Natural killer cell (primary cell): Measurements from ENCODE around the gene TAF3. TPM values are rescaled to one million over a fixed set of nuclear protein-coding genes. Genes with fewer than 3 reads are reported as not detected.

Experiments used
- ATAC-seq, 3 donors: fragments of 150-1000 bp in 2 of 3; fragments of 200-7000 bp in 1 of 3; cut with Tn5 transposase; 1 replicate in 1 of 3; 2 replicates in 2 of 3; pipeline ENCODE4 v1.10.0; 2021; ENCODE audit warnings: mild to moderate bottlenecking in 2 of 3, moderate library complexity in 2 of 3
- DNase-seq, 2 donors: peaks; one replicate each; pipeline versions ENCODE4 v3.0.0 to v3.0.0-alpha.2; 2013 to 2021; ENCODE audit warnings: mixed read lengths in 1 of 2
- H3K27ac ChIP-seq: one replicate; pipeline ENCODE4 v1.5.1; 2013; ENCODE audit warnings: mild to moderate bottlenecking, low read length
- H3K27me3 ChIP-seq: one replicate; pipeline ENCODE4 v1.6.1; 2013; ENCODE audit warnings: low read length; ENCODE audit not compliant: control insufficient read depth, insufficient read depth
- H3K36me3 ChIP-seq: one replicate; pipeline ENCODE4 v1.6.1; 2013; ENCODE audit warnings: low read length; ENCODE audit not compliant: control insufficient read depth, insufficient read depth
- H3K4me1 ChIP-seq: one replicate; pipeline ENCODE4 v1.6.1; 2013; ENCODE audit warnings: low read length; ENCODE audit not compliant: control insufficient read depth, insufficient read depth
- H3K4me3 ChIP-seq: one replicate; pipeline ENCODE4 v1.5.1; 2013; ENCODE audit warnings: low read length
- H3K9me3 ChIP-seq: one replicate; pipeline ENCODE4 v1.6.1; 2013; ENCODE audit warnings: low read length; ENCODE audit not compliant: control insufficient read depth, insufficient read depth
- H3K27ac Mint-ChIP-seq, 2 donors: one replicate each; pipeline ENCODE4 v1.8.0; 2022; ENCODE audit warnings: mild to moderate bottlenecking in 2 of 2, mixed read lengths in 2 of 2, moderate library complexity in 1 of 2
- H3K27me3 Mint-ChIP-seq, 2 donors: one replicate each; pipeline ENCODE4 v1.8.0; 2022; ENCODE audit warnings: low read depth in 2 of 2, mixed read lengths in 2 of 2
- H3K36me3 Mint-ChIP-seq: one replicate; pipeline ENCODE4 v1.8.0; 2022; ENCODE audit warnings: mixed read lengths
- H3K4me1 Mint-ChIP-seq, 2 donors: one replicate each; pipeline ENCODE4 v1.8.0; 2022; ENCODE audit warnings: mixed read lengths in 2 of 2
- H3K4me3 Mint-ChIP-seq: one replicate; pipeline ENCODE4 v1.8.0; 2022; ENCODE audit warnings: mild to moderate bottlenecking, moderate library complexity, mixed read lengths
- H3K9me3 Mint-ChIP-seq, 2 donors: one replicate each; pipeline ENCODE4 v1.8.0; 2022; ENCODE audit warnings: mixed read lengths in 2 of 2
- WGBS: methylation state at CpG from one replicate; pipeline ENCODE4 v1.1.7; 2013; ENCODE audit warnings: missing lambda C conversion rate; ENCODE audit not compliant: insufficient coverage; 5-methylcytosine and 5-hydroxymethylcytosine counted together
- intact Hi-C: fragments of 100-400 bp; cut with micrococcal nuclease; formaldehyde crosslinking; loops from one replicate; pipeline ENCODE4 v1.14.2; 2022
- total RNA-seq, 4 donors: library from RNA; stranded (reverse); fragments of 120-200 nt in 1 of 4; gene quantifications; one replicate each; pipeline versions ENCODE4 v1.2.3 to v1.2.4, GENCODE V29; 2013 to 2022
- TF ChIP-seq, protein P1 (sequence below): fragments of 200-600 bp; IDR thresholded peaks from one replicate; pipeline ENCODE4 v1.8.0; 2022; ENCODE audit warnings: antibody characterized with exemption

Gene TAF3
- total RNA-seq, 3 donors from 2014 or later (not counting 1 experiment from before 2014, with no cell fraction given): 14.5 to 17.0 (median 15.6) TPM

DNA sequence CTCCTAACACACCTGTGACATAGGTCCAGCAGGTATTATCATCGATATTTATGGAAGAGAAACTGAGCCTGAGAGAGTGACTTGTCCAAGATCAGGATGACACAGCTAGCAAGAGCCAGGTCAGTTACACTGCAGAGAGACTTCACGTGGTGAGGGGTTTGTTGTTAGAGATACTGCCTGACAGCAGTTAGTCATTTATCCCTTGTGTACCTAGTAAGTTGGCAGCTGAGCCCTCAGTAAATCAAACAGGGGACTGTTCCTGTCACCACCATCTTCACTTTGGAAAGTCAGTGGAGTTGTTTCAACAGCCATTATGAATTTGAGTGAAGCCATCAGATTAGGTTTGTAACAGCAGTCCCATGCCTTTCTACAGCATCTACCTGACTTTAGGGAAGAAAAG lies 148.7 kb downstream of the TAF3 start:
- Histone ChIP-seq H3K4me3 (no peak overlapping the region), H3K27ac (no peak overlapping the region), H3K4me1 (no peaks in the 10 kb centered on the region), H3K36me3 (peaks cover 14% of the 10 kb centered on the region), H3K27me3 (no peaks in the 10 kb centered on the region), H3K9me3 (no peaks in the 10 kb centered on the region)
- 98% methylated on average over 2 of the region's 2 CpGs for WGBS
- Mint-ChIP-seq H3K27ac (no peak overlapping the region), H3K4me3 (no peak overlapping the region), H3K36me3 (peaks cover 11% of the 10 kb centered on the region), H3K9me3 (no peaks in the 10 kb centered on the region), H3K4me1 (peaks cover 5 to 7% of the 10 kb centered on the region in 2 donors), H3K27me3 (no peaks in the 10 kb centered on the region)
- DNase-seq (no peak), ATAC-seq (no peak)
- intact Hi-C loops: no loop called here
- TF ChIP-seq, protein P1, sequence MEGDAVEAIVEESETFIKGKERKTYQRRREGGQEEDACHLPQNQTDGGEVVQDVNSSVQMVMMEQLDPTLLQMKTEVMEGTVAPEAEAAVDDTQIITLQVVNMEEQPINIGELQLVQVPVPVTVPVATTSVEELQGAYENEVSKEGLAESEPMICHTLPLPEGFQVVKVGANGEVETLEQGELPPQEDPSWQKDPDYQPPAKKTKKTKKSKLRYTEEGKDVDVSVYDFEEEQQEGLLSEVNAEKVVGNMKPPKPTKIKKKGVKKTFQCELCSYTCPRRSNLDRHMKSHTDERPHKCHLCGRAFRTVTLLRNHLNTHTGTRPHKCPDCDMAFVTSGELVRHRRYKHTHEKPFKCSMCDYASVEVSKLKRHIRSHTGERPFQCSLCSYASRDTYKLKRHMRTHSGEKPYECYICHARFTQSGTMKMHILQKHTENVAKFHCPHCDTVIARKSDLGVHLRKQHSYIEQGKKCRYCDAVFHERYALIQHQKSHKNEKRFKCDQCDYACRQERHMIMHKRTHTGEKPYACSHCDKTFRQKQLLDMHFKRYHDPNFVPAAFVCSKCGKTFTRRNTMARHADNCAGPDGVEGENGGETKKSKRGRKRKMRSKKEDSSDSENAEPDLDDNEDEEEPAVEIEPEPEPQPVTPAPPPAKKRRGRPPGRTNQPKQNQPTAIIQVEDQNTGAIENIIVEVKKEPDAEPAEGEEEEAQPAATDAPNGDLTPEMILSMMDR: no peak

DNA sequence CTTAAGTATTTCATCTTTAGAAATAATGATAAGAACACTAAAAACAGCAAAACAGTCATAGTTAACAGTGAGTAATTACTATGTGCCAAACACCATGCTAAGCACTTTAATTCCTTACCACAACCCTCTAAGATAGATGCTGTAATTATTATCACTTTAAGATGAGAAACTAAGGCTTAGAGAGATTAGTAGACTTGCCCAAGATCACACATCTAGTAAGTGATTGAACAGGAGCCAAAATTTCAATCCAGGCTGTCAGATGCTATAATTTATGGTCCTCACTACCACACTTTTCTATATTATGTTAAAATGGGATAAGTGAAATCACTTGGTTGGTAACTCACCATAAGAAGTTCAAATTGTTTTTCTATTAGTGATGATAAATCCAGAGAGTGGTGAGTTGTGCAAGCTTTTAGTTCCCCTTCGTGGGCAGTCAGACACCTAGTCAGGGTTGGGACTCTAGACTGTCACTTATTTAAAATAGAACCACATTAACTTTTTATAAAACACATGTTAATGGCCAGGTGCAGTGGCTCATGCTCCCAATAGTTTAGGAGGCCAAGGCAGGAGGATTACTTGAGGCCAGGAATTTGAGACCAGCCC lies 150.3 kb downstream of the TAF3 start:
- ATAC-seq (no peak), DNase-seq (no peak)
- H3K27me3 Mint-ChIP-seq: no peaks in the 10 kb centered on the region
- H3K9me3 Mint-ChIP-seq: no peaks in the 10 kb centered on the region
- intact Hi-C loops: no loop called here
- H3K4me3 Mint-ChIP-seq: no peak overlapping the region
- Histone ChIP-seq H3K4me1 (no peaks in the 10 kb centered on the region), H3K36me3 (peaks cover 14% of the 10 kb centered on the region), H3K4me3 (no peak overlapping the region), H3K27ac (no peak overlapping the region), H3K27me3 (no peaks in the 10 kb centered on the region), H3K9me3 (no peaks in the 10 kb centered on the region)
- no CpG with 5 or more reads among the region's 1 CpG for WGBS
- H3K4me1 Mint-ChIP-seq: peaks cover 5 to 7% of the 10 kb centered on the region in 2 donors
- TF ChIP-seq, protein P1: no peak
- no peak overlapping the region for H3K27ac Mint-ChIP-seq
- H3K36me3 Mint-ChIP-seq: peaks cover 11% of the 10 kb centered on the region

DNA sequence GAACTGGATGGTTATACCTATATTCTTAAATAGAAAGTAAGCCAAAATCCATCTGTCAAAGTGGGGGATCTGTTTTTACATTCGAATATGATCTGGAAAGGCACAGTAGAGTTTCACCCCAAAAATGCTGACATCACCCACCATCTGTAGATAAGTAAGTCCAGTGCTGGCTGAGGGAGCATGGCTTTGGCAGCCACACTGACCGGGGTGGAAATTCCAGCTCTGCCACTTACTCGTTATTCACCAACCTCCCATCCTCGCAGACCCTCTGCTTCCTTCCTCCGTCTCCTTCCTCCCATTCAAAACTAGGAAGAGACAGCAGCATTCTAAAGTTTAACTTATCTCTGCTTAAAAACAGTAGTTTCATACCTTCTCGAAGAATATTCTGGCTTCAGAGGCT lies 151.3 kb downstream of the TAF3 start:
- Mint-ChIP-seq H3K4me1 (peaks cover 5 to 7% of the 10 kb centered on the region in 2 donors), H3K36me3 (peaks cover 3% of the 10 kb centered on the region), H3K27ac (no peak overlapping the region), H3K9me3 (no peaks in the 10 kb centered on the region), H3K27me3 (no peaks in the 10 kb centered on the region), H3K4me3 (no peak overlapping the region)
- Histone ChIP-seq H3K36me3 (peaks cover 7% of the 10 kb centered on the region), H3K27ac (no peak overlapping the region), H3K27me3 (no peaks in the 10 kb centered on the region), H3K9me3 (no peaks in the 10 kb centered on the region), H3K4me1 (no peaks in the 10 kb centered on the region), H3K4me3 (no peak overlapping the region)
- intact Hi-C loops: no loop called here
- ATAC-seq: no peak
- no peak for DNase-seq
- TF ChIP-seq, protein P1: no peak
- WGBS: 91% methylated on average over 4 of the region's 6 CpGs

- Histone ChIP-seq H3K4me3 (no peak overlapping the region), H3K27ac (no peak overlapping the region), H3K4me1 (no peaks in the 10 kb centered on the region), H3K27me3 (no peaks in the 10 kb centered on the region), H3K36me3 (peaks cover 5% of the 10 kb centered on the region), H3K9me3 (no peaks in the 10 kb centered on the region)
- DNase-seq: no peak
- Mint-ChIP-seq H3K4me3 (no peak overlapping the region), H3K36me3 (no peaks in the 10 kb centered on the region), H3K27me3 (no peaks in the 10 kb centered on the region), H3K9me3 (no peaks in the 10 kb centered on the region), H3K4me1 (peaks cover 7 to 10% of the 10 kb centered on the region in 2 donors), H3K27ac (no peak overlapping the region)
- intact Hi-C loops: no loop called here
- no peak for ATAC-seq
- TF ChIP-seq, protein P1: no peak
- 100% methylated on average over 1 of the region's 3 CpGs for WGBS
Measured at GRCh38 chr10:7971949-7972348, 153.6 kb downstream of the TAF3 start.
